CMK (cell line): ENCODE measurements around the gene MAS1L.
"Not testable (repeated sequence)": the region's sequence is repeated elsewhere in the genome, so short reads cannot be mapped to it uniquely, and the experiment has no call there.

Experiments
- DNase-seq: peaks from one replicate; pipeline ENCODE4 v3.0.0-alpha.2; 2010; ENCODE audit warnings: low read depth

MAS1L gene

GRCh38 chr6:29479560-29479959, 8.2 kb downstream of the MAS1L start:
- DNase-seq, result peak; percentile 74

- DNase-seq, result no peak
These were observed 9.0 kb downstream of the MAS1L start for GRCh38 chr6:29478740-29479139.

GRCh38 chr6:29477923-29478450, 9.8 kb downstream of the MAS1L start:
- peak; percentile 35 for DNase-seq

DNA sequence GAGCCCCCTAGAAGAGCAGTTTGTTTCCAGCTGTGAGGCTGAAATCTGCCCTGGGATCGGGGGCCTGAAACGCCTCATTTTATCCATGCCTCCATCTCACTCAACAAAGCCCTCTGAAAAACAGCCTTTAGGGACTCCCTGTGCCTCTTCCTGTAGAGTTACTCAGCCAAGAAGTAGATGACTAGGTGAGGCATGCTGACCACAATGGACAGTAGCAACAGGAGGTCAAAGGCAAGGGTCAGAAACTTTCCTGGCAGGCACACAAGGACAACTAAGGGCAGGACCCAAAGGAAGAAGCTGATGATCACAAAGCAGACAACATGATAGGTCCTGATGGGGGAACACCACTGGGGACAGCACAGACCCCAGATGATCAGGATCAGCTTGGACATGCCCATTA, 12.8 kb downstream of the MAS1L start:
- no peak for DNase-seq

- no peak for DNase-seq
These were observed 21.5 kb downstream of the MAS1L start for GRCh38 chr6:29466241-29466640.

DNA sequence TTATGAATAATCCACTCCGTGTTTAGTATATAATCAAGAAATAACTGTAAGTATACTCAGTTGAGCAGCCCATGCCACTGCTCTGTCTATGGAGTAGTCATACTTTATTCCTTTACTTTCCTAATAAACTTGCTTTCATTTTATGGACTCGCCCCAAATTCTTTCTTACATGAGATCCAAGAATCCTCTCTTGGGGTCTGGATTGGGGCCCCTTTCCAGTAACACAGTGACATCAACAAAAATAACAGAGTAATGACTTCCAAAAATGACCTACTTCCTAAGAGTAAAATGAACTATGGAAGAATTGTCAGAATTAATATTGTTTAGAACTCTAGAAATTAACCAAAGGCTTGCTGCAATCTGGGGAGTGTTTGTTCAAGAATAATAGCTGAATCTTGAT, 22.0 kb downstream of the MAS1L start:
- no peak for DNase-seq

- no peak for DNase-seq
These were observed 22.5 kb downstream of the MAS1L start for GRCh38 chr6:29465279-29465678.

DNA sequence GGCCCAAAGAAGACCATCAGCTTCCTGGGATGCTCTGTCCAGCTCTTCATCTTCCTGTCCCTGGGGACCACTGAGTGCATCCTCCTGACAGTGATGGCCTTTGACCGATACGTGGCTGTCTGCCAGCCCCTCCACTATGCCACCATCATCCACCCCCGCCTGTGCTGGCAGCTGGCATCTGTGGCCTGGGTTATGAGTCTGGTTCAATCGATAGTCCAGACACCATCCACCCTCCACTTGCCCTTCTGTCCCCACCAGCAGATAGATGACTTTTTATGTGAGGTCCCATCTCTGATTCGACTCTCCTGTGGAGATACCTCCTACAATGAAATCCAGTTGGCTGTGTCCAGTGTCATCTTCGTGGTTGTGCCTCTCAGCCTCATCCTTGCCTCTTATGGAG, 25.7 kb downstream of the MAS1L start:
- DNase-seq, result no peak

DNA sequence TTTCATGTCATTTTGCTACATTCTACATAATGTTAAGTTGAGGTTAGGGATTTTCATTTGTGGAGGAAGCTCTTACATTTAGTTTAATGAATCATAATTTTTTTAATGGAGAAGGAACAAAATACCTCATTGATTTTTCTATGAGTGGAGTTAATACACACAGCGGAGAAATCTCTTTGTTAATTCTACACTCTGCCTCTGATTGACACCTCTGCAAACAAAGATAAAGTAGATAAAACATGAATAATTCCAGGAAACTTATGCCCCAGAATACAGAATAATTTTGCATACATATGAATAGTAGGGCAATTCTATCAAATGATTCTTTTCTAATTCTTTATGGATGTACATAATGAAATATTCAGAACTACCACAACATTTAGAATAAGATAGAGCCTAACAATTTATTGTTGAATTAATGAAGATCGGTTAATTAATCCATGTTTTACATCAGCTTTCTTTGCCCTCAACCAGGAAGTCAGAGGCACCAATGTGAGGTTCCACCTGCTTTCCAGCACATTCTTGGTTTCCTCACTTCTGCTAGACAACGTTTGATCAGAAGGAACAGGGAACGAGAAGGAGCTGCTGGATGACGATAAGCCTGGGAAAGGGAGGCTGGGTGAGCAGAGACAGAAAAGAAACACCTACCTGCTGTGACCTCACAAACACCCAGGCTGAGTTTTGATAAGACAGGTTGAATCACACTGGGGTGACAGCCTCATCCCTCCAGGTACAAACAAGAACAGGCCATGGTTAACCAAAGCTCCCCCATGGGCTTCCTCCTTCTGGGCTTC, 26.5 kb downstream of the MAS1L start:
- DNase-seq, result no peak

- no peak for DNase-seq
These were observed 30.8 kb downstream of the MAS1L start, which contains the start of the genes OR11A1 and OR2H1 for GRCh38 chr6:29456971-29457370. OR11A1 (minus strand) TSS chr6:29457071; CDS start chr6:29427641, 29,430 bp downstream. OR2H1 (plus strand) TSS chr6:29457155; CDS start chr6:29461770, 4,615 bp downstream.

GRCh38 chr6:29451471-29452193, 36.1 kb downstream of the MAS1L start:
- DNase-seq, result no peak

DNA sequence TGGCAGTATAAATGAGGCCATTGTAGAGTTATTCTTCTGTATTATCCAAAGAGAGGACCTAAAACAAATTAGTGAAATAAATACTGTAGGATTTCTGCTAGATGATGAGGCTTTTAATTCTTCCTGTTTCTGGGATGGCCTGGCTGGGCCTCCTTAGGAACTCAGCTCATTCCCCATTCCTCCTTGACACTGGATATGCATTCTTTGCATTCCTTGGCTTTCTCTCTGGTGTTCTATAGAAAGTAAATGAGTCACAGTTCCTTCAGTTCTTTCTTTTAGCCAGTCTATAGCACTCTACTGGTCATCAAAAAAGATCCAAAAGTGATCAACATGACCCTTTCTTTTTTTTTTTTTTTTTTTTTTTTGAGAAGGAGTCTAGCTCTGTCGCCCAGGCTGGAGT, 40.1 kb downstream of the MAS1L start:
- DNase-seq, result no peak

GRCh38 chr6:29444031-29444430, 43.7 kb downstream of the MAS1L start:
- not testable (repeated sequence) for DNase-seq

- no peak for DNase-seq
These were observed 45.0 kb downstream of the MAS1L start for GRCh38 chr6:29442719-29443118.

- no peak for DNase-seq
These were observed 48.8 kb downstream of the MAS1L start, which contains the start of gene OR10C1 for GRCh38 chr6:29439006-29439405. OR10C1 (plus strand) TSS chr6:29439306; CDS start chr6:29440016, 710 bp downstream.

- DNase-seq, result not testable (repeated sequence)
These were observed 51.0 kb downstream of the MAS1L start for GRCh38 chr6:29436730-29437129.
